ENCODE data around the gene RABL2B.
"Not testable (repeated sequence)": the region's sequence is repeated elsewhere in the genome, so short reads cannot be mapped to it uniquely, and the experiment has no call there.

Gene RABL2B

DNA sequence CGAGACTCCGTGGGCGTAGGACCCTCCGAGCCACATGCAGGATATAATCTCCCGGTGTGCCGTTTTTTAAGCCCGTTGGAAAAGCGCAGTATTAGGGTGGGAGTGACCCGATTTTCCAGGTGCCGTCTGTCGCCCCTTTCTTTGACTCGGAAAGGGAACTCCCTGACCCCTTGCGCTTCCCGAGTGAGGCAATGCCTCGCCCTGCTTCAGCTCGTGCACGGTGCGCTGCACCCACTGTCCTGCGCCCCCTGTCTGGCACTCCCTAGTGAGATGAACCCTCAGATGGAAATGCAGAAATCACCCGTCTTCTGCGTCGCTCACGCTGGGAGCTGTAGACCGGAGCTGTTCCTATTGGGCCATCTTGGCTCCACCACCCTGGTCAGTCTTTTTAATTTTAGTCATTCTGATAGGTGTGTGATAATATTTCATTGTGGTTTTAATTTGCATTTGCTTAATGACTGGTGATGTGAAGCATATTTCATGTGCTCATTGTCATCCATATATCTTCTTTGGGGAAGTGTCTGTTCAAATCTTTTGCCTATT is 26.4 kb downstream of the RABL2B start:
- H3K9me3 ChIP-seq (ENCODE audit: insufficient read depth, low read depth, low read length); H3K36me3 ChIP-seq (ENCODE audit: insufficient read depth, low read length); H3K27ac ChIP-seq (ENCODE audit: low read depth, low read length); H3K4me1 ChIP-seq (ENCODE audit: insufficient read depth, low read length): not testable (repeated sequence)
- Histone ChIP-seq H3K4me3 (ENCODE audit: low read length) (peak overlapping the region; percentile 70), H3K9ac (ENCODE audit: low read depth, low read length) (peak overlapping the region; percentile 81), H3K27me3 (ENCODE audit: insufficient read depth, low read length) (peaks cover 47% of the 10 kb centered on the region)
- 5% methylated on average over 24 of the region's 24 CpGs for WGBS

DNA sequence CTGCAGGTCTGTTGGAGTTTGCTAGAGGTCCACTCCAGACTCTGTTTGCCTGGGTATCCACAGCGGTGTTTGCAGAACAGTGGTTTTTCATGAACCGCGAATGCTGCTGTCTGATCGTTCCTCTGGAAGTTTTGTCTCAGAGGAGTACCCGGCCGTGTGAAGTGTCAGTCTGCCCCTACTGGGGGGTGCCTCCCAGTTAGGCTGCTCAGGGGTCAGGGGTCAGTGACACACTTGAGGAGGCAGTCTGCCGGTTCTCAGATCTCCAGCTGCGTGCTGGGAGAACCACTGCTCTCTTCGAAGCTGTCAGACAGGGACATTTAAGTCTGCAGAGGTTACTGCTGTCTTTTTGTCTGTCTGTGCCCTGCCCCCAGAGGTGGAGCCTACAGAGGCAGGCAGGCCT is 27.0 kb downstream of the RABL2B start:
- H3K9ac ChIP-seq (ENCODE audit: low read depth, low read length); H3K4me1 ChIP-seq (ENCODE audit: insufficient read depth, low read length); H3K4me3 ChIP-seq (ENCODE audit: low read length); H3K27ac ChIP-seq (ENCODE audit: low read depth, low read length); H3K36me3 ChIP-seq (ENCODE audit: insufficient read depth, low read length); H3K9me3 ChIP-seq (ENCODE audit: insufficient read depth, low read depth, low read length): not testable (repeated sequence)
- H3K27me3 ChIP-seq (ENCODE audit: insufficient read depth, low read length): peaks cover 47% of the 10 kb centered on the region
- 5% methylated on average over 6 of the region's 9 CpGs for WGBS

DNA sequence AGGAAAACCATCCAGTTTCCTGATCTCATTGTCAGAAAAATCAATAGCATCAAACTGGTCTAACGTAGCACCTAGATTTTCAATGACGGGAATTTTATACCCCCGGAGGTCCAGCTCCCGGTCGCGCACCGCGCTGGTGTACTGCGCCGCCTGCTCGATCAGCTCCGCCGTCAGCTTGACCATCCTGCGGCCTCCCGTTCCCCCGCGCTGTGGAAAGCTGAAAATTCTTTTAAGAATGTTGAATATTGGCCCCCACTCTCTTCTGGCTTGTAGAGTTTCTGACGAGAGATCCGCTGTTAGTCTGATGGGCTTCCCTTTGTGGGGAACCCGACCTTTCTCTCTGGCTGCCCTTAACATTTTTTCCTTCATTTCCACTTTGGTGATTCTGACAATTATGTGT is 28.2 kb downstream of the RABL2B start:
- 94% methylated on average over 20 of the region's 20 CpGs for WGBS
- peaks cover 39% of the 10 kb centered on the region for H3K27me3 ChIP-seq (ENCODE audit: insufficient read depth, low read length)
- not testable (repeated sequence) for H3K27ac ChIP-seq (ENCODE audit: low read depth, low read length); H3K4me3 ChIP-seq (ENCODE audit: low read length); H3K9ac ChIP-seq (ENCODE audit: low read depth, low read length); H3K36me3 ChIP-seq (ENCODE audit: insufficient read depth, low read length); H3K4me1 ChIP-seq (ENCODE audit: insufficient read depth, low read length); H3K9me3 ChIP-seq (ENCODE audit: insufficient read depth, low read depth, low read length)

DNA sequence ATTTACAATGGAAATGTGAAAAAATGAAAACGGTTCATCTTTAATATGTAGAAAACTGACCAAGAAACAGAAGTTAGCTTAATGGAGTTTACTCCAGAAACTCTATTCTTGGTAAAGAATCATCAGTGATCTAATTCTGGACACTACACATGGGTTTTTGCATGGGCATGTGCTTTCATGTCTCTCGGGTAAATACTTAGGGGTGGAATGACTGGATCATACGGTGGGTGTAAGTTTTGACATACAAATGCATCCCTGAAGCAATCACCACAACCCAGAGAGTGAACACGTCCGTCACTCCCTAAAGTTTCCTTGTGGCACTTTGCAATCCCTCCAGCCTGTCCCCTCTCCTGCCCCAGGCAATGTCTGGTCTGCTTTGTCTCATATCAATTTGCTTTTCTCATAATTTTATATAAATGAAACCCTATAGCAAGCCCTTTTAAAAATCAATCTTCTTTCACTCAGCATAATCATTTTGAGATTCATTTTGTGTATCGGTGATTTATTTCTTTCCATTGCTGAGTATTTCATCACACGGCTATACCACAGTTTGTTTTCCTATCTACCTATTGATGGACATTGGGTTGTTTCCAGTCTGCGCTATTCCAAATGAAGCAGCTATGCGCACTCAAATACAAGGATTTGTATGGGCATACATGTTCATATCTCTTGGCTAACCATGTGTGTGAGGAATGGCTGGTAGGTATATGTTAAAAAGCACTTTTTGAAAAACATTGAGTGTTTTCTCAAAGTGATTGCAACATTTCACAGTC is 33.9 kb downstream of the RABL2B start:
- not testable (repeated sequence) for H3K4me3 ChIP-seq (ENCODE audit: low read length); H3K36me3 ChIP-seq (ENCODE audit: insufficient read depth, low read length); H3K27ac ChIP-seq (ENCODE audit: low read depth, low read length); H3K9ac ChIP-seq (ENCODE audit: low read depth, low read length); H3K4me1 ChIP-seq (ENCODE audit: insufficient read depth, low read length); H3K9me3 ChIP-seq (ENCODE audit: insufficient read depth, low read depth, low read length)
- WGBS: 76% methylated on average over 5 of the region's 9 CpGs
- peaks cover 20% of the 10 kb centered on the region for H3K27me3 ChIP-seq (ENCODE audit: insufficient read depth, low read length)

DNA sequence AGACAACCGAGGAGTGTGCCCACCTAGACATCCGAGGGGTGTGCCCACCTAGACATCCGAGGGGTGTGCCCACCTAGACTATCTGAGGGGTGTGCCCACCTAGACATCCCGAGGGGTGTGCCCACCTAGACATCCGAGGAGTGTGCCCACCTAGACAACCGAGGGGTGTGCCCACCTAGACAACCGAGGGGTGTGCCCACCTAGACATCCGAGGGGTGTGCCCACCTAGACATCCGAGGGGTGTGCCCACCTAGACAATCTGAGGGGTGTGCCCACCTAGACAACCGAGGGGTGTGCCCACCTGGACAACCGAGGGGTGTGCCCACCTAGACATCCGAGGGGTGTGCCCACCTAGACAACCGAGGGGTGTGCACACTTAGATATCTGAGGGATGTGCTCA is 34.8 kb downstream of the RABL2B start:
- not testable (repeated sequence) for H3K9ac ChIP-seq (ENCODE audit: low read depth, low read length); H3K36me3 ChIP-seq (ENCODE audit: insufficient read depth, low read length); H3K4me1 ChIP-seq (ENCODE audit: insufficient read depth, low read length); H3K9me3 ChIP-seq (ENCODE audit: insufficient read depth, low read depth, low read length); H3K27ac ChIP-seq (ENCODE audit: low read depth, low read length); H3K4me3 ChIP-seq (ENCODE audit: low read length)
- 87% methylated on average over 13 of the region's 13 CpGs for WGBS
- H3K27me3 ChIP-seq (ENCODE audit: insufficient read depth, low read length): peaks cover 16% of the 10 kb centered on the region; the same call in 1 of the 2 replicates

DNA sequence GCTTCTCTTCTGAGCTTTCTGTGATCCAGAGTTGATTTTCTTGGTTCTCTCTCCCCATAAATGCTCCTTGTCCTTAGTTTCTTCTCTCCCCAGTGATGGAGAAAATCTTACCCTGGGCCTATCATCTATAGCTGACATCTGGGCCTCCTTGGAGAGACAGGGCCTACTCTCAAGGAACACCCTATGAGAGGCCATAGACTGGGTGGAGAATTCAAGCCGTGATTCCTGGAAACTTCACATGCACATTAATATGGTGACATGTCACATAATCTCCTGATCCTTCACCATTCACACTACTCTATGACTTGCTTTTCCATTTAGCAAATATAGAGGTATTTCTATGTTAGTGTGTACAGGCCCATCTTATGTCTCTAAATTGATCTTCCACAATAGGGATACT is 35.9 kb downstream of the RABL2B start:
- not testable (repeated sequence) for H3K4me3 ChIP-seq (ENCODE audit: low read length); H3K27ac ChIP-seq (ENCODE audit: low read depth, low read length); H3K36me3 ChIP-seq (ENCODE audit: insufficient read depth, low read length); H3K9ac ChIP-seq (ENCODE audit: low read depth, low read length); H3K4me1 ChIP-seq (ENCODE audit: insufficient read depth, low read length); H3K9me3 ChIP-seq (ENCODE audit: insufficient read depth, low read depth, low read length)
- H3K27me3 ChIP-seq (ENCODE audit: insufficient read depth, low read length): peaks cover 14% of the 10 kb centered on the region
- 82% methylated on average over 1 of the region's 1 CpG for WGBS

DNA sequence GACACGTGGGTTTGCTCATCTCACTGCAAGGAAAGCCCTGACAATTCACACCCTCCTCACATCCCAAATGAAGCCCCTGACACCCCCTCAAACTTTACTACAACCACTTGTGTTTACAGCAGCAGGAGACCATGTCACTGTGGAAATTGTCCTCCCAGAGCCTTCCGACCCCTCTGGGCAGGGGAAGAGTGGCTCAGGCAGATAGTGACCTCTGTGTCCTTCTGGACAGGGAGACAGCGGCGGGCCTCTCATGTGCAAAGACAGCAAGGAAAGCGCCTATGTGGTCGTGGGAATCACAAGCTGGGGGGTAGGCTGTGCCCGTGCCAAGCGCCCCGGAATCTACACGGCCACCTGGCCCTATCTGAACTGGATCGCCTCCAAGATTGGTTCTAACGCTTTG is 39.0 kb downstream of the RABL2B start:
- peaks cover 23% of the 10 kb centered on the region for H3K27me3 ChIP-seq (ENCODE audit: insufficient read depth, low read length)
- not testable (repeated sequence) for H3K36me3 ChIP-seq (ENCODE audit: insufficient read depth, low read length); H3K9me3 ChIP-seq (ENCODE audit: insufficient read depth, low read depth, low read length); H3K9ac ChIP-seq (ENCODE audit: low read depth, low read length); H3K4me1 ChIP-seq (ENCODE audit: insufficient read depth, low read length); H3K4me3 ChIP-seq (ENCODE audit: low read length); H3K27ac ChIP-seq (ENCODE audit: low read depth, low read length)
- WGBS: 67% methylated on average over 4 of the region's 12 CpGs

DNA sequence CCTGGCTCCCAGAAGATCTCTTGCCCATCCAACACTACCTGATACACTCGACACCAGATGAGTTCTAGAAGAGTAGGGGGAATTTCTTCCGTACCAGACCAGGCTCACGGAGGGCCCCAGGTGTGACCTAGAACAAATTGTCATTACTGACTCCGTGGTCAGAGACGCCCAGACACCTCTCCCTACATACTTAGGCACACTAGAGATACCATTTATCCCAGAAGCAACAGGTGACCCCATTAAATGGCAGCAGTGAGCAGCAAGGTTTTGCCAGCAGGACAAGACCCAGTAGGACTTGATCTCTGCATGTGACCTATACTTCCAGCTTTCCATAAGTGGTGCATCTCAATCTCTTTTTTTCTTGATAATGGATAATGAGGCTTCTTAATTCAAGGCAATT is 42.7 kb downstream of the RABL2B start:
- H3K9ac ChIP-seq (ENCODE audit: low read depth, low read length): not testable (repeated sequence)
- WGBS: 88% methylated on average over 4 of the region's 5 CpGs

DNA sequence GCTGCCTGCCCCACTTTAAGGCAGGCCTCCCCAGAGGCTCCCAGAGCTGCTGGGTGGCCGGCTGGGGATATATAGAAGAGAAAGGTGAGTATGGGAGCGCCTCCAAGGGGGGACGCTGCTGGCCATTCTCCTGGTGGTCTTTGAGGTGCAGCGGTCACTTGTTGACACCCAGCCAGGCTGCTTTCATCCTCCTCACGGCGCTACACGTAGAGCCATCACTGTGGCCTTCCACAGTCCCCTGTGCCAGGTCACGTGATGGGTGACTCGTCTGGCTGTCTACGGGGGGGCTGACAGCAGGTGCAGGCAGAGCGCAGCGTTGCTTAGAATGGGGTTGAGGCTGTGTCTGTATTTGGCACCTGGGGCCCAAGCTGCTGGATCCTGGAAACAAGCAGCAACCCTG is 43.5 kb downstream of the RABL2B start:
- H3K27ac ChIP-seq (ENCODE audit: low read depth, low read length): no peak overlapping the region
- peaks cover 54% of the 10 kb centered on the region for H3K27me3 ChIP-seq (ENCODE audit: insufficient read depth, low read length)
- no peaks in the 10 kb centered on the region for H3K36me3 ChIP-seq (ENCODE audit: insufficient read depth, low read length)
- H3K9ac ChIP-seq (ENCODE audit: low read depth, low read length): no peak overlapping the region
- no peaks in the 10 kb centered on the region for H3K4me1 ChIP-seq (ENCODE audit: insufficient read depth, low read length)
- H3K4me3 ChIP-seq (ENCODE audit: low read length): no peak overlapping the region
- H3K9me3 ChIP-seq (ENCODE audit: insufficient read depth, low read depth, low read length): no peaks in the 10 kb centered on the region
- 85% methylated on average over 12 of the region's 12 CpGs for WGBS

More for the DNA sequence above, 42.7 kb downstream of the RABL2B start:
- not testable (repeated sequence) for H3K4me3 ChIP-seq (ENCODE audit: low read length); H3K9me3 ChIP-seq (ENCODE audit: insufficient read depth, low read depth, low read length); H3K36me3 ChIP-seq (ENCODE audit: insufficient read depth, low read length); H3K27ac ChIP-seq (ENCODE audit: low read depth, low read length); H3K4me1 ChIP-seq (ENCODE audit: insufficient read depth, low read length)
- peaks cover 49% of the 10 kb centered on the region for H3K27me3 ChIP-seq (ENCODE audit: insufficient read depth, low read length)

DNA sequence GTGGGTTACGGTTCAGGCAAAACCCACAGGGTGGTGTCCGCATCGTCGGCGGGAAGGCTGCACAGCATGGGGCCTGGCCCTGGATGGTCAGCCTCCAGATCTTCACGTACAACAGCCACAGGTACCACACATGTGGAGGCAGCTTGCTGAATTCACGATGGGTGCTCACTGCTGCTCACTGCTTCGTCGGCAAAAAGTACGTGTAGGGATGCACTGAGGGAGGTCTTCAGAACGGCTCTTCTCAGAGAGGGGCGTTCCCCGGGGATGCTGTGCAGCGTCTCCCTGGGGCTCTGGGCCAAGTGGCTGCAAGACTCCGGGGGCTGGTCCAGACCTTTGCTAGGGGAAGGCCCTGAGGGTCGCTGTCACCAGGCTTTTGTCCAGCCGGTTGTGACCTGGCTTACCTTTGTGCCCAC is 44.2 kb downstream of the RABL2B start:
- Histone ChIP-seq H3K27me3 (ENCODE audit: insufficient read depth, low read length) (peaks cover 57% of the 10 kb centered on the region), H3K4me1 (ENCODE audit: insufficient read depth, low read length) (no peaks in the 10 kb centered on the region), H3K4me3 (ENCODE audit: low read length) (no peak overlapping the region), H3K9me3 (ENCODE audit: insufficient read depth, low read depth, low read length) (no peaks in the 10 kb centered on the region), H3K36me3 (ENCODE audit: insufficient read depth, low read length) (no peaks in the 10 kb centered on the region), H3K9ac (ENCODE audit: low read depth, low read length) (no peak overlapping the region), H3K27ac (ENCODE audit: low read depth, low read length) (no peak overlapping the region)
- 82% methylated on average over 17 of the region's 17 CpGs for WGBS

DNA sequence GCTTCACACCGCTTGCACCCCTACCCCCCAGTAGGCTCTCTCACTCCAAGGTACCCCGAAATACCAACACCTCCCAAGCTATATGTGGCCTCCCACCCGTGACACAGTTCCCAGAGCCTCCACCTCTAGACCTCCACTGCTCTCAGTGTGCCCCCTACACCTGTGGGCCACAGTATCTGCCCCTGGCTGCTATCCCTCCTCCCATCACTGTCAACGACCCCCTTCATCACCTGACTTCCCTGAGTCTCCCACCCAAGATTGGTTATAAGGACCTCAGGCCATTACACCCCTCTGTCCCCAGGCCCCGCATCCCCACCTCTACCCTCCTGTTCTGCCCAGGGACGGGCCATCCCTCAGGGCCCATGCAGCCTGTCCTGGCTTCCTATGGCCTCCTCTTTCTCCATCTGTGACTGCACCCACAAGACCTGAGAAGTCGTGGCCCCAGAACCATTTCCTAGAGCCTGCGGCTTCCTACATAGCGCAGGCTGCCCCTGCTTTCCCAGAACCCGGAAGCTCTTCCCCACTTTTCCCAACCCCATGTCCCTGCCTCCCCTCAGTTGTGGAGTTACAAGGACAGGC is 44.7 kb downstream of the RABL2B start:
- 83% methylated on average over 10 of the region's 10 CpGs for WGBS
- H3K9ac ChIP-seq (ENCODE audit: low read depth, low read length): no peak overlapping the region

More for the DNA sequence above, 44.7 kb downstream of the RABL2B start:
- Histone ChIP-seq H3K4me1 (ENCODE audit: insufficient read depth, low read length) (no peaks in the 10 kb centered on the region), H3K4me3 (ENCODE audit: low read length) (no peak overlapping the region), H3K27ac (ENCODE audit: low read depth, low read length) (no peak overlapping the region), H3K36me3 (ENCODE audit: insufficient read depth, low read length) (no peaks in the 10 kb centered on the region), H3K27me3 (ENCODE audit: insufficient read depth, low read length) (peaks cover 63% of the 10 kb centered on the region), H3K9me3 (ENCODE audit: insufficient read depth, low read depth, low read length) (no peaks in the 10 kb centered on the region)
